Ecto neural progenitor cell (in vitro differentiated cells): Measurements from ENCODE around the gene COL16A1.

Source experiments
- DNase-seq: peaks from one replicate; pipeline ENCODE4 v3.0.0-alpha.2; 2018; ENCODE audit warnings: low spot score

Gene COL16A1

DNA sequence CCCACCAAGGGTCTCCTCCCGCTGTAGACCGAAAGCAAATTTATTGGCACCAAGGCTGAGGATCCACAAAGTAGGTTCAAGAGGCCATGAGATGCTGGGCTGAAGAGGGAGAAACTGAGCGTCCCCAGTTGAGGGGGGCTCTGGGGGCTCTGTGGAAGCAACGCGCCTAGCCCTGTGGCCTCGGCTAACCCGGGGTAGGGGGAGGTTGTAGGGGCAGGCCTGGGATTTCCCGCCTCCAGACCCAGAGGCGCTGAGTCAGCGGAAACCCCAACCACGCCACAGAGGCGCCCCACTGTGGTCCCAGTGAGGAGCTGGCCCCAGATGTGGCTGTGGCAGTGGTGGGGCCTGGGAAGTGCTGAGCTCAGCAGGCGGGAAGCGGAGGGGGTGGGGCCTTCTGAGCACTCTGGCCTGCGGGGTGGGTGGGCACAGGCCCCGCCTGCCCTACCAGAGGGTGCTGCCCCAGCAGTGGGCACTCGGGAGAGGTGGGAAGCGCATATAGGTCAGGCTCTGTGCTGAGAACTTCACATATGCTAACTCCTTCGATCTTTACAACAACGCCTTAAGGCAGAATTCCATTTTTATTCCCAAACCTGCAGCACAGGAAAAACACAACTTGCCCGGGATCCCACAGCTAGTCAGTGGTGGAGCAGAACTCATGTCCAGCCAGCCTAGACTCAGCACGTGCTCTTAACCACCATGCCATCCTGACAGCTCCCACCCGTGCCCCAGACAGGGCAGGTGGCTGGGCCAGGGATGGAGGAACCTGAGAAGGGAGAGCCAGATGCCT is 1.5 kb upstream of the COL16A1 start:
- peak; percentile 76 for DNase-seq

GRCh38 chr1:31704271-31705079 is 658 bp upstream of the COL16A1 start:
- no peak for DNase-seq

- DNase-seq, result no peak
Observed at GRCh38 chr1:31702836-31703404, 897 bp downstream of the COL16A1 start.

- no peak for DNase-seq
Observed at GRCh38 chr1:31701091-31701736, 2.6 kb downstream of the COL16A1 start.

DNA sequence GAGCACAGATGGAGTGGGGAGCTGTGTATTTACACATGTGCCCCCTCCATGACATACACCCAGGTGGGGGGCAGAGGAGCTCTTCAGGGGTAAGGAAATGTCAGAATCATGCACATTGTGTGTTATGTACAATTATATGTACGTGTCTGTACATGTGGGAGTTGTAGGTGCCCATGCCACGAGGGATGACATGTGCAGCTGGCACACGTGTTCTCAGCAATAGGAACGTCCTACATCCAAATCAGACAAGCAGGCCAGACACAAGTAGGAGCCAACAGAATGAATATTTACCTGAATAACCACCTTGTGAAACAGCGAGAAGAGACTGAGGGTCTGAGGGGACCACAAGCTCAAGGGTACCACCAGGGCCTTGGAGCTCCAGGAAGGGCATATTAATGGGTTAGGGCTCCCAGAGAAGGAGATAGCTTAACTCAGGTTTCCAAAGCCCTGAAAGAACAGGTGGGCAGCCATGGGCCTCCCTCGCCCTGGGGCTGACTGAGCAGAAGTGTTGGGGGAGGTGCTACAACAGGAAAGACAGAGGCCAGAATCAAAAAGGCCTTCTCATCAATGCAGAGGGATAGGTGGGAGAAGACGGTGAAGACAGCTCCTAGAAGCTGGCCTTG is 3.2 kb downstream of the COL16A1 start:
- no peak for DNase-seq

- DNase-seq, result no peak
Observed at GRCh38 chr1:31699341-31699891, 4.4 kb downstream of the COL16A1 start.

DNA sequence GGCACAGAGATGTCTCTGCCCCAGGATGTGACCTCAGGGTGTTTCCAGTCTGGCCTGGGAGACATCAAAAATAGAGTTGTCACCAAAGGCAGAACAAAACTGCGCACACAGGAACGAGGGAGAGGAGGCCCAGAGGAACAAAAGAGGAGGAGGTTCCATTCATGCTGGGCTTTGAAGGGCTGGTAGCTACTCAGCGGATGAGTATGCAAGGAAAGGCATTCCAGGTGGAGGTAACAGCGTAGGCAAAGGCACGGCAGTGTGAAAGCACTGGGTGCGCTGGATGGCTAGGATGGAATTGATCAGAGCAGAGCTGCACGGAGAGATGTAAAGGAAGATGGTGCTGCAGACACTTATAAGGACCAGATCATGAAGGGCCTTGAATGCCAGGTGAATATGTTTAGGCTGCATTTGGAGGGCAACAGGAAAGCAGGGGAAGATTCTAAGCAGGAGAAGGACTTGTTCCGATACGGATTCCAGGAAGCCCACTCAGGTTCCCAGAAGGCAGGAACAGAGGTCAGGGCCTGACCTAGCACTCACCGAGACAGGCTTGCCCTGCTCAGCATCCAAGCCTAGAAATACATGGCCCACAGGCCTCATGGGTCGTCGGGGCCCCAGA is 6.3 kb downstream of the COL16A1 start:
- no peak for DNase-seq

- DNase-seq, result no peak
Observed at GRCh38 chr1:31696242-31696641, 7.6 kb downstream of the COL16A1 start.

DNA sequence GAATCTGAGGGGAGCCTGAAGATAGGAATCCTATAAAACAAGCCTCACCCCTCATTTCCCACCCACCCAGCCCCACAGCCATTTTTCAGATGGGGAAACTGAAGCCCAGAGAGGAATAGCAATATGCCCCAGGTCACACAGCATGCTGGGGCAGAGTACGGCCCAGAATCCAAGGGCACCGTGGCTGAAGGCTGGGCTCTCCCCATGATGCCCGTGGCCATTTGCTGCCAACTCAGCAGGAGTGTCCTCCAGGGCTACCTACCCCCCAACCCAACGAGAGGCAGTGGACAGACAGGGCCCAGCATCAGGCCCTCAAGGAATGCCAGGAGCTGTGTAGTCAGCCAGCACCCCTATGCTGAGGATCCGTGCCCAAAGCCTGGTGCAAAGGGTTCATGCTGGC is 8.5 kb downstream of the COL16A1 start:
- no peak for DNase-seq

- no peak for DNase-seq
Observed at GRCh38 chr1:31694964-31695313, 8.9 kb downstream of the COL16A1 start.

- DNase-seq, result no peak
Observed at GRCh38 chr1:31694069-31694963, 9.5 kb downstream of the COL16A1 start.

DNA sequence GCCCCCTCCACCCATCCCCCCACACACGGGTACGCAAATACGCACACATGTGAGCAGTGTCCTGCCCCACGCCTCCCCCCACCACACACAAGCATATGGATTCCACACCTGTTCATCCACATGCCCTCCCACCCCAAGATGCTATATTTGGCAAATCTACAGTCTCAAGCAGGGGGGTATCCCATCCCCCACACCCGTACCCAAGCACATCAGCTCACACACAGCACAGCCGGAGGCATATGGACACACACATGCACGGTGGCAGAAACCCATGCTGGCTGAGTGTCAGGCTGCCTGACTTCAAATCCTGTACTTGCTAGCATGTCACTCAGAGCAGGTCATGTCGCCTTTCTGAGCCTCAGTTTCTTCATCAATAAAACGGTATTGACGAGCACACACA is 10.6 kb downstream of the COL16A1 start:
- DNase-seq, result no peak

GRCh38 chr1:31691951-31692350 is 11.9 kb downstream of the COL16A1 start:
- DNase-seq, result no peak

GRCh38 chr1:31691446-31691845 is 12.4 kb downstream of the COL16A1 start:
- DNase-seq, result no peak

DNA sequence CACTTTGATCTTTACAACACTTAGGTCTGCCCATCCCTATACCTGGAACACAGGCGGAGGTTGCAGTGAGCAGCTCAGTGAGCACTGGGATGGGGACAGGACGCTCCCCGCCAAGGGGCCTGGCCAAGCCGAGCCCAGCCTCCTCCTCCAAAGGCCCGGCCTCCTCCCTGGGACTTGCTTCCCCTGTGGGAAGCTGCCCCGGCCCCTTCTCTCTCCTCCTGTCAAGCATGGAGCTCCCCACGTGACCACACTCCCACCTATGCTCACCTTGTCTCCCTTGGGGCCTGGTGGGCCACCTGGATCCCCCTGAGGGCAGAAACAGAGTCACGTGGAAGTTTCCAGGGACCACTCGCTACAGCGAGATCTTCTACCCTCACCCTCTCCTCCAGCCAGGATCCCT is 12.9 kb downstream of the COL16A1 start:
- DNase-seq, result no peak

DNA sequence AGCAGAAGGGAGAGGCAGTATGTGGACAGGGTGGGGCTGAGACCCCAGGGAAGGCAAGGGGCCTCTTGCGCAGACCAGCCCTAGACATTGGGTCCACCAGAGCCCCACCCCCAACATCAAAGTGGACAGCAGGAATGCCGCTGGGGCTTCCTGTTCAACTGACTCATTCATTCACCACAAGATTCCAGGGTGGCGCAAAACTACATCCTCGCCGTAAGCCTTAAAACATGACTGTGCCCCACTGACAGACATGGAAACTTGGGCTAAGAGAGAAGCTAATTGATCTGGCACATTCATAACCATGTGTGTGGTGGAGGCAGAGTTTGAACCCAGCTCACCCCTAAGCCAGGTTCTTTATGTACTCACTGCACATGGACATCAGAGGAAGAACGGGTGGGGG is 14.0 kb downstream of the COL16A1 start:
- no peak for DNase-seq

- no peak for DNase-seq
Observed at GRCh38 chr1:31689379-31689778, 14.4 kb downstream of the COL16A1 start.

DNA sequence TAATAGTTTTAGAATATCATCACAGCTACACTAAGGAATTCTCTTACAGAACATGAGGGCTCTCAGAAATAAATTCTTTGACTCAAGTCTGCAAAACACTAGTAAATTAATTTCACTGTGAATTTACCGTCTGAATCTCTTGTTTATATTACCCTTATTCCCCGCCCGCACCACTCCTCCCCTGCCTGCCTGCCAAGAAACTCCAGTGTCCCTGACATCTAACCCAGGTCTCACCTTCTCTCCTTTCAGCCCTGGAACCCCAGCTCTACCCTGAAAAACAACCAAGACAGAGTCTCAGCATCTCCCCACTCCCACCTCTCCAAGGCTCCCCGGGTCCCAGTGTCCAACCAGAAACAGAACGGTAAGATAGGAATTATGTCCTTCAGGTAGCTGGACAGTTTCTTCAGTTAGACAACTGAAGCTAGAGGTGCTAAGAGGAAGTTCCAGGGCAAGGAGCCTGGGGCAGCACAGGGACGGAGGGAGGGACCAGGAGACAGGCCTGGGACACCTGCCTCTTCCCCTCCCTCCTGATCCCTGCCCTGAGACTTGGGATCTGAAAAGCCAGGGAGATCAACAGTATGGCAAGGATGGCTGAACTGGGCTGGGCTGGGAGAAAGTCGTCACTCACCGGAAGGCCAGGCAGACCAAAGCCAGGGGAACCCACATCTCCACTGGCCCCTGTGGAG is 15.4 kb downstream of the COL16A1 start:
- DNase-seq, result no peak

- DNase-seq, result no peak
Observed at GRCh38 chr1:31687601-31688000, 16.2 kb downstream of the COL16A1 start.

DNA sequence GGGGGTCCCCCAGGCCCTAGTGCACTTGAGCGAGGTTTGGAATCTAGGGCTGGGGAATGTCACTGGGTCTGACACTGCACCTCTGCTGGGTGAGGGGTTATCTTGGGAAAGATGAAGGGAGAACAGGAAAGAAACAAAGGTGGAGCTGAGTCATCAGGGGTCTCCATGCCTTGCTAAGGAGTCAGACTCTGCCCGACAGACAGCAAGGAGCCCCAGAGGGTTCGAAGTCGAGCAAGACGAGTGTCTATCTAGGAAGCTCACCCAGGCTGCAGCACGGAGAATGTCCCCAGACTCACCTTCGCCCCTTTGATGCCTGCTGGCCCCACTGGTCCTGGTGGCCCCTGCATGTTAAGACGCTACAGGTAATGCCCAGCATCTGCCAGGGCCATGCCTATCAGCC is 18.0 kb downstream of the COL16A1 start:
- no peak for DNase-seq
